Measurements from ENCODE around the gene UBQLN4. TPM values are rescaled to one million over a fixed set of nuclear protein-coding genes. Genes with fewer than 3 reads are reported as not detected.
A peak's percentile ranks its signal among the peaks of the same experiment; 100 is the strongest.

Gene UBQLN4
- total RNA-seq, 2 donors from 2014 or later, result 23.2 to 43.4 TPM

- Histone ChIP-seq H3K27ac (peak within 1 kb of the TSS; percentile 80), H3K36me3 (peaks cover 8% of the 10 kb centered on the region), H3K4me3 (peak within 1 kb of the TSS; percentile 89), H3K9ac (ENCODE audit: low read depth in 2 of 2, low read length in 2 of 2) (peak within 1 kb of the TSS; percentile 72 to 82), H3K9me3 (no peaks in the 10 kb centered on the region), H3K27me3 (no peaks in the 10 kb centered on the region), H3K4me1 (no peaks in the 10 kb centered on the region)
- DNase-seq, result peak; percentile 94
- intact Hi-C loops (cut with DNase I), result no loop called here
- TF ChIP-seq, protein P1, sequence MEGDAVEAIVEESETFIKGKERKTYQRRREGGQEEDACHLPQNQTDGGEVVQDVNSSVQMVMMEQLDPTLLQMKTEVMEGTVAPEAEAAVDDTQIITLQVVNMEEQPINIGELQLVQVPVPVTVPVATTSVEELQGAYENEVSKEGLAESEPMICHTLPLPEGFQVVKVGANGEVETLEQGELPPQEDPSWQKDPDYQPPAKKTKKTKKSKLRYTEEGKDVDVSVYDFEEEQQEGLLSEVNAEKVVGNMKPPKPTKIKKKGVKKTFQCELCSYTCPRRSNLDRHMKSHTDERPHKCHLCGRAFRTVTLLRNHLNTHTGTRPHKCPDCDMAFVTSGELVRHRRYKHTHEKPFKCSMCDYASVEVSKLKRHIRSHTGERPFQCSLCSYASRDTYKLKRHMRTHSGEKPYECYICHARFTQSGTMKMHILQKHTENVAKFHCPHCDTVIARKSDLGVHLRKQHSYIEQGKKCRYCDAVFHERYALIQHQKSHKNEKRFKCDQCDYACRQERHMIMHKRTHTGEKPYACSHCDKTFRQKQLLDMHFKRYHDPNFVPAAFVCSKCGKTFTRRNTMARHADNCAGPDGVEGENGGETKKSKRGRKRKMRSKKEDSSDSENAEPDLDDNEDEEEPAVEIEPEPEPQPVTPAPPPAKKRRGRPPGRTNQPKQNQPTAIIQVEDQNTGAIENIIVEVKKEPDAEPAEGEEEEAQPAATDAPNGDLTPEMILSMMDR (IDR thresholded peaks at IDR 0.05), result no peak
Observed at GRCh38 chr1:156020293-156021092, 33.1 kb downstream of the UBQLN4 start, which contains the start of gene SSR2. TSS of gene SSR2 (minus strand) at chr1:156020951. CDS start at chr1:156020167, 784 bp downstream.

DNA sequence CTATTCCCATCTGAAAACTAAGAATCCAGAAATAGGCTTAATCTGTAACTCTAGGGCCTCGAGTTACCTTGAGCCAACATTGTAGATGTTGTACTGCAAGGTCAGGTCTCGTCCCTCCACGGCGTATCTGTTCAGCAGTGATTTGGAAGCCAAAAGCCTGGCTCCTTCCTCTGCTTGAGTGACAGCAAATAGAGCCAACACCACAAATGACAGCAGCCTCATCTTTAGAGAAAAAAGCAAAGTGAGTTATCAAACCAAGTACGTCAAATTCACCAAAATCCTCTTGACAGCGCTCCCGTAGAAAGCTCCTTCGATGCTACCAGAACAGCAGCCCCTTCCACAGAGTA lies 33.7 kb downstream of the UBQLN4 start:
- no peaks in the 10 kb centered on the region for H3K4me1 ChIP-seq
- H3K9ac ChIP-seq (ENCODE audit: low read depth in 2 of 2, low read length in 2 of 2), result peak overlapping the region; percentile 72 to 82
- peak overlapping the region; percentile 80 for H3K27ac ChIP-seq
- TF ChIP-seq, protein P1 (IDR thresholded peaks at IDR 0.05), result no peak
- H3K9me3 ChIP-seq, result no peaks in the 10 kb centered on the region
- intact Hi-C loops (cut with DNase I), result no loop called here
- H3K36me3 ChIP-seq, result peaks cover 8% of the 10 kb centered on the region
- no peaks in the 10 kb centered on the region for H3K27me3 ChIP-seq
- no peak for DNase-seq
- H3K4me3 ChIP-seq, result peak overlapping the region; percentile 89

GRCh38 chr1:156014829-156015228 lies 38.8 kb downstream of the UBQLN4 start:
- Histone ChIP-seq H3K4me1 (no peaks in the 10 kb centered on the region), H3K27me3 (no peaks in the 10 kb centered on the region), H3K36me3 (peaks cover 23% of the 10 kb centered on the region), H3K4me3 (no peak overlapping the region), H3K9ac (ENCODE audit: low read depth in 2 of 2, low read length in 2 of 2) (no peak overlapping the region), H3K27ac (no peak overlapping the region), H3K9me3 (no peaks in the 10 kb centered on the region)
- TF ChIP-seq, protein P1 (IDR thresholded peaks at IDR 0.05), result no peak
- DNase-seq, result no peak
- intact Hi-C loops (cut with DNase I), result no loop called here

DNA sequence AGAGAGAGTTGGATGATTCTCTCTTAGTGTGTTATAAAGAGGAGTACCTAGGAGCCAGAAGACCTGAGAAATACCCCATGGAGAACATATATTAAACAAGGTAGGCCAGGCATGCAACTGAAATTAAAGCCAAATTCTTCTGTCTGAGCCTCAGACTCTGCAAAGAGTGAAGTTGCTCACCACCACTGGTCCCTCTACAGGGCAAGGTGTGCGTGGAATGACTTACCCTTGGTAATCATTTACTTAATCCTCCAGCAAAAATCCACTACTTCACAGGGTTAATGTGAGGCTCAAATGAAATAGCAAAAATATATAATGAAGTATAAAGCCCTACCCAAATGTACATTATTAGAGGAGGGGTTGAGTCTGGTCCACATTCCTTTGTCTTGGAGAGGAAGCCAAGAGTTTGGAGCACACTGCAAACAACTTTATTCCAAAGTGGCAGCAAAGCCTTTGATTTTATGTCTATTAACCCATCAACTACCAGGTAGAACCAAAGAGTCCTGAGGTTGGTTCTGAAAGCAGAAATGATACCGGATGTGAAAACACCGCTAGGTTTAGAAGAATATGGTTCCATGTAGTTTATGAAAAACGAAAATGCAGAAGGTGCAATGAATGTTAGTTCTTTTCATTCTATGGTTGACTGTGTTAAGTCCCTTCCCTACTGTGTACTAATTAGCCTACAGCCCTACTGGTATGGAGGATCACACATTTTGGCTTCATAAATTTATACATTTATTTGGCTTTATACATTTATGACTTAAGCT lies 41.4 kb downstream of the UBQLN4 start:
- TF ChIP-seq, protein P1 (IDR thresholded peaks at IDR 0.05), result no peak
- Histone ChIP-seq H3K9me3 (no peaks in the 10 kb centered on the region), H3K9ac (ENCODE audit: low read depth in 2 of 2, low read length in 2 of 2) (no peak overlapping the region), H3K27me3 (no peaks in the 10 kb centered on the region), H3K4me1 (no peaks in the 10 kb centered on the region), H3K27ac (no peak overlapping the region), H3K36me3 (peaks cover 23% of the 10 kb centered on the region), H3K4me3 (no peak overlapping the region)
- intact Hi-C loops (cut with DNase I), result no loop called here
- no peak for DNase-seq

DNA sequence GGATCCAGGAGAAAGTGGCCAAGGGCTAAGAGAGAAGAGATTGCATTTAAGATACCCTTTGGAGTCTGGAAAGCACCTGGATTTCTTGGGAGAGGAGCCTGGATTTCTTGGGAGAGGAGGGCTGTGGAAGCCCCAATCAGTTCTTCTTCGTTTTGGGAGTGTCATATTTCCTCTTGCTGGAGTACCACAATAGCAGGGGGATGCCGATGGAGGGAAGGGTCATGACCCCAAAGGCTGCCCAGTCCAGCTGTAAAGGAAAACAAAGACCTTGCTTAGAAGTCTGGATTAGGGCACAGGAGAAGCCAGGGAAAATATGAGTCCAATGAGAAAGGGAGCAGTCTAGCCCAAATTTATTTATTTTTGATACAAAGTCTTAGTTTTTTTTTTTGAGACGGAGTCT lies 44.2 kb downstream of the UBQLN4 start:
- Histone ChIP-seq H3K27ac (no peak overlapping the region), H3K4me3 (no peak overlapping the region), H3K27me3 (no peaks in the 10 kb centered on the region), H3K4me1 (no peaks in the 10 kb centered on the region), H3K36me3 (peaks cover 15% of the 10 kb centered on the region), H3K9me3 (no peaks in the 10 kb centered on the region), H3K9ac (ENCODE audit: low read depth in 2 of 2, low read length in 2 of 2) (no peak overlapping the region)
- no peak for DNase-seq
- TF ChIP-seq, protein P1 (IDR thresholded peaks at IDR 0.05), result no peak
- intact Hi-C loops (cut with DNase I), result no loop called here

All from colonic mucosa (tissue), 4 donors.